Right lobe of liver (tissue), 4 donors: Measurements from ENCODE around the gene PRAME.

Source experiments
- POLR2A ChIP-seq: fragments of 450-650 bp; IDR thresholded peaks from one replicate; pipeline ENCODE4 v1.6.1; 2017; ENCODE audit warnings: antibody characterized with exemption, mild to moderate bottlenecking
- TF ChIP-seq, protein P1 (sequence below), 4 donors: fragments of 200-600 bp in 3 of 4; fragments of 450-650 bp in 1 of 4; IDR thresholded peaks; one replicate each; pipeline versions ENCODE4 v1.5.1 to v1.8.0; 2016 to 2022; ENCODE audit warnings: antibody characterized with exemption in 4 of 4, mild to moderate bottlenecking in 2 of 4
- donor health status: DM: no; HTN: no; CAD: no.
- donor health status: DM: no; HTN: no; CAD: no.
- donor health status: DM: no; HTN: yes; CAD: no.

DNA sequence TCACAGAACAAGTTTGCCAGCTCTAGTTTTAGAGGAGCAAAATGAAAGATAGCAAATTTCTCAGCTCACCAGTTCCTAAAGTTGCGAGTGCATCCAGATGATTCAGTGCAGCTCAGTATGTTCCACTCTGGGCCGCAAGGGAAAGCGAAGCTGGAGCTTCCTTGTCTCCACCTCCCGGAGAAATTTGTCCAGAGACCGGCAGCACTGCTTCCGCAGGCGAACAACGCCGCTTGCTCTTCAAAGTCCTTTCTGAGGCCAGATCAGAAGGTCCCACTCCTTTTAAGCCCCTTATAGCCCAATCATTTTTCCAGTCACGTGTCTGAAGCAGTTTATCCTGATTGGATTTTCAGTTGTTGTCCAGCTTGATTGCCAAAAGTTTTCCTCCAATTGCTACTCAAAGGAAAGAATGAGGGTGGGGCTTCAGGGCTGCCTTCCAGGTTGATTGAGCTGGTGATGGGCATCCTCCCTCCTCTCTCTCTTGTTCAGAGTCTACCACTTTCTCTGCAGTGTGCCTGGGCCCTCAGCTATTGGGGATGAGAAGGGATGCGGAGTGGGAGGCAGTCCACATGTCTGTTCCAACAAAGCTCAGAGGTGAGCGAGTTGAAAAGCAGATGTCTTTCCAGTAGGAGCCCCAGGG is 38.9 kb downstream of the PRAME start, which contains the start of gene ZNF280A:
- no peak for TF ChIP-seq POLR2A
- TF ChIP-seq, protein P1, sequence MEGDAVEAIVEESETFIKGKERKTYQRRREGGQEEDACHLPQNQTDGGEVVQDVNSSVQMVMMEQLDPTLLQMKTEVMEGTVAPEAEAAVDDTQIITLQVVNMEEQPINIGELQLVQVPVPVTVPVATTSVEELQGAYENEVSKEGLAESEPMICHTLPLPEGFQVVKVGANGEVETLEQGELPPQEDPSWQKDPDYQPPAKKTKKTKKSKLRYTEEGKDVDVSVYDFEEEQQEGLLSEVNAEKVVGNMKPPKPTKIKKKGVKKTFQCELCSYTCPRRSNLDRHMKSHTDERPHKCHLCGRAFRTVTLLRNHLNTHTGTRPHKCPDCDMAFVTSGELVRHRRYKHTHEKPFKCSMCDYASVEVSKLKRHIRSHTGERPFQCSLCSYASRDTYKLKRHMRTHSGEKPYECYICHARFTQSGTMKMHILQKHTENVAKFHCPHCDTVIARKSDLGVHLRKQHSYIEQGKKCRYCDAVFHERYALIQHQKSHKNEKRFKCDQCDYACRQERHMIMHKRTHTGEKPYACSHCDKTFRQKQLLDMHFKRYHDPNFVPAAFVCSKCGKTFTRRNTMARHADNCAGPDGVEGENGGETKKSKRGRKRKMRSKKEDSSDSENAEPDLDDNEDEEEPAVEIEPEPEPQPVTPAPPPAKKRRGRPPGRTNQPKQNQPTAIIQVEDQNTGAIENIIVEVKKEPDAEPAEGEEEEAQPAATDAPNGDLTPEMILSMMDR (IDR thresholded peaks at IDR 0.05), result no peak
